ENCODE data around the gene RGS8. TPM values are rescaled to one million over a fixed set of nuclear protein-coding genes. Genes with fewer than 3 reads are reported as not detected.
"Not testable (repeated sequence)": the region's sequence is repeated elsewhere in the genome, so short reads cannot be mapped to it uniquely, and the experiment has no call there.

Gene RGS8
- total RNA-seq, 2 donors from 2014 or later: 0.05 to 0.18 TPM

DNA sequence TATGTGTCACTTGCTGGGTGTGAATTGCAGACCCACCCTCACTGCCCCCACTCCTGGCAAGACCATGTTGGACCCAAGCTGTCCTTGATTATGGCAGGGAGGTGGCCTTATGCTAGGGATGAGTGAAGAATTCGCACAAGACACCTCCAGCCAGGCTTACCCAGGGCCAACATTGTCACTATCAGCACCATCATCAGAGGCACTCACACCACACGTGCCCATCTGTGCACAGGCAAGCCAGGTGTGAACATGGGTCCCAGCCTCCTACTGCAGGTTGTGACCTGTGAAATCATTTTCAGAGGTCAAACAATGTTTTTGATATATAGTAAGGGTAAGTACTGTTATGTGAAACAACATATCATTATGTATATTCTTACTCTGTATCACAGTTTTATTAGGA is 20.3 kb upstream of the RGS8 start:
- intact Hi-C loops (cut with DNase I): no loop called here
- no peak for DNase-seq
- no peak for ATAC-seq

DNA sequence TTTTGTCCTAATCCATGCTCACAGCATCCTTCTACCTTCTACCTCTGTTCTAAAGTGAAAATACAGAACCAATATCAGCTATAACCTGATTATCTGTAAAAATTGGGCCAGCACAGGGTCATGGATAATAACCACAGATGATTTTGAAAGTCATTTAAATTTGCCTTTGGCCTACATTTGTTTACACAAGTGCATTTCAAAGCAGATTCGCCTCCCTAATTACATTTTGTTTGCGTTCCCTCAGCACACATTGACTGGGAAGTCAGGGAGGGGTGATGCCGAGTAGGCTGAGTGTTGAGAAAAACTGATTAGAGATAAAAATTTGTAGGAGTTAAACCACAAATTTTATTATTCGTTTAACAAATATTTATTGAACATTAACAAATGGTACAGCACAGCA is 19.2 kb upstream of the RGS8 start:
- DNase-seq (no peak), ATAC-seq (no peak)
- intact Hi-C loops (cut with DNase I): no loop called here

DNA sequence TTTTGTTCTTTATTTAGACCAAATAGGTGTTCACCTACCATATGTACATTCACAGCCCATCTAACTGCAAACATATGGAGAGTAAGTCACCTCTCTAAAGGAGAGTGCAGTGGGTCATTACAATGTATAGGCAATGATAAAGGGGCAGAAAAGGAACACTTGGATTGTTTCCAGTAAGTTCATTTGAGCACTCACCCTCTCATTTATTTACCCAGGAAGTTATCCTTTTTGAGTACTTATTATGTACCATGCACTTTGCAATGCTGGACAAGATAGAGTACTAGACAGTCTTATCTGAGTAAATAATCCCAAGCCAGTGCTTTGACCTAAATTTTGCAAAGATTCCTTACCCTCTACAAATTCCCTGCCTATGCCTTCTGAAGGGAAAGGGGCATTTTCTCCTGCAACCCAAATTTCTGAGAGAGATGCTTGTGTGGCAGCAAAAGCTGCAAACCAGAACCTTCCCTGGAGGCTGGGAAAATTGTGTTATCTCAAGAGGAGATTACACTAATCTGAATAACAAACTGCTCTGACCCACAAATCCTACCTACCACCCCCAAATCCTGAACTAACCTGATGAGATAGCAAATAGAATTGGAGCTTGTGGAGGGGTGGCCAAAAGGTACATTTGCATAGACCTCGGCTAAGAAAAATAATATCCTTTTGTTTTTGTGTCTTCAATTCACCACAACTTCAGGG is 18.6 kb upstream of the RGS8 start:
- DNase-seq: no peak

DNA sequence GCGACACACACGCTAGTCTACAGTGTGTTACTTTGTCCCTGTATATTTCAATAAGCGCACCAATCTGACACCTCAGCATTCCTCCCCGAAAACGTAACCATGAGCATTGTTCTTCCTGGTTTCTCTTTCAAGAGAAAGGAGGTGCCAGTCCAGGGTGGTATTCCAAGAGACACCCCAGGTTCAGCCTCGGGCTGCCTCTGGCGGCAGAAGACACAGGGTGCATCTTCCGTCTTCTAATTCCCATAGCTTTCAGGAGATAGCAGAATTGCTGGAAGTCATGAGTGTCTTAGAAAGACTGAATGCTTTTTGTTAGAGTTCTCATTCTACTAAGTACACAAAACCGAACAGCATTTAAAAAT is 15.9 kb upstream of the RGS8 start:
- intact Hi-C loops (cut with DNase I): no loop called here
- DNase-seq (no peak), ATAC-seq (no peak)

More for the DNA sequence above, 18.6 kb upstream of the RGS8 start:
- ATAC-seq: no peak
- intact Hi-C loops (cut with DNase I): no loop called here

DNA sequence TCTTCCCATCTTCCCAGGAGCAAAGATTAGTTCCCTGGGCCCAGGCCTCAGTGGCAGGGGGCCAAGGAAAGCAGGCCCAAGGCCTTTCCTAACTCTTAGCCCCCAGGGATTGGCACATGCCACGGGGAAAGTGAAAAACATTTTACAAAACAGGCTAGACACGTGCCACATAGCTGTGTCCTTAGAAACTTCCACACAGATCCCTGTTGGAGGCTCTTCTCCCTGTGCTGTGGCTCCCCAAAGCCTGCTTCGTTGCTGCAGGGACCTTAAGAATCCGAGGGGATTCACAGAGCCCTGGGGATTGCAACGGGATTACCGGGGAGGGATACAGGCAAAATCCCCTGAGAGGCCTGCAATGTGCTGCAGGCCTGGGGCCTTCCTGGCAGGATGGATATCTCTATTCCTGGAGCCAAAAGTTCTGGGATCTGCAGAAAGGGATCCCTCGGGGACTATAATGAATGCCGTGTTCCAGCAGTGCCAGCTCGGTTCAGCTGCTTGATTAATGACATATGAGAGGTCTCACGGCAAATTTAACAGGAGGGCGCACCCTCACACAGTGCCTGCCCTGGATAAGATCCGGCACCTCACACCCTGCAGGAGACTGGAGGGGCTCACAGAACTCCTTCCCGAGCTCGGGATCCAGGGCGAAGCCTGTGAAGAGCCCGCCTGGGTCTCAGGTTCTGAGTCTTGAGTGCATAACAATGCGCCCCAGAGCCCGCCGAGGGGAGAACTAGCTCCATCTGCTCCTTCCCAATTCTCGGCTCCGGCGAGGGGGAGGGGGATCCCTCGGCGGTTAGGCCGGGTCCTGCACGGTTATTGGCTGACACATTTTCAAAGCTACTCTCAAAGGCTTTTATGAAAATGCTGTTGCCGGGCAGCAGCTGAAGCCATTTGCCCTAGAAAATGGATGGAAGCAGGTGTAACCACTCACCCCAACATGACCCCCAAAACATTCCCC is 15.3 kb upstream of the RGS8 start:
- intact Hi-C loops (cut with DNase I): no loop called here
- ATAC-seq: peak; percentile 49 to 84
- DNase-seq: peak; percentile 34

DNA sequence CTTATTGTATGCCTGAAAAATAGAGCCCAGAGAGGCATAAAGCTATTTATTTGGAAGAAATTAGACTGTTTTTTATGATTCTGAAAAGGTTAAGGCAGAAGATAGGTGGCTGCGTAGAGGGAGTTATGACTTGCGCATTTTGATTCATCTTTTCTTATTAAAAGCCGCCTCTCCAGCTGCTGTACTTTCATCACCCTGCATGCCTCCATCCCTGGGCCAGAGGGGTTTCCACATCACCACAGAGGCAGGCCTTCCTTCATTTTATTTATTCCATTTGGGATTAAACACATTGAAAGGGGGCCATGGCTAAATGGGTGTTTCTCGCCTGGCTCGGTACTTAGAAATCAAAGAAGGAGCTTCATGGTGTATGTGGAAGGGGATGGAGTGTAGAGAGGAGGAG is 14.6 kb upstream of the RGS8 start:
- DNase-seq (no peak), ATAC-seq (peak in 1 of 2 donors; percentile 32)
- intact Hi-C loops (cut with DNase I): no loop called here

DNA sequence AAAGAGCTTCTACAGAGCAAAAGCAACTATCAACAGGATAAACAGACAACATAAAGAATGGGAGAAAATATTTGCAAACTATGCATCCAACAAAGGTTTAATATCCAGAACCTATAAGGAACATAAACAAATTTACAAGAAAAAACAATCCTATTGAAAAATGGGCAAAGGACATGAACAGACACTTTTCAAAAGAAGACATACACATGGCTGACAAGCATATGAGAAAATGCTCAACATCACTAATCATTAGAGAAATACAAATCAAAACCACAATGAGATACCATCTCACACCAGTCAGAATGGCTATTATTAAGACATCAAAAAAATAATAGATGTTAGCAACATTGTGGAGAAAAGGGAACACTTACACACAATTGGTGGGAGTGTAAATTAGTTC is 8.8 kb upstream of the RGS8 start:
- intact Hi-C loops (cut with DNase I); DNase-seq; ATAC-seq: not testable (repeated sequence)

DNA sequence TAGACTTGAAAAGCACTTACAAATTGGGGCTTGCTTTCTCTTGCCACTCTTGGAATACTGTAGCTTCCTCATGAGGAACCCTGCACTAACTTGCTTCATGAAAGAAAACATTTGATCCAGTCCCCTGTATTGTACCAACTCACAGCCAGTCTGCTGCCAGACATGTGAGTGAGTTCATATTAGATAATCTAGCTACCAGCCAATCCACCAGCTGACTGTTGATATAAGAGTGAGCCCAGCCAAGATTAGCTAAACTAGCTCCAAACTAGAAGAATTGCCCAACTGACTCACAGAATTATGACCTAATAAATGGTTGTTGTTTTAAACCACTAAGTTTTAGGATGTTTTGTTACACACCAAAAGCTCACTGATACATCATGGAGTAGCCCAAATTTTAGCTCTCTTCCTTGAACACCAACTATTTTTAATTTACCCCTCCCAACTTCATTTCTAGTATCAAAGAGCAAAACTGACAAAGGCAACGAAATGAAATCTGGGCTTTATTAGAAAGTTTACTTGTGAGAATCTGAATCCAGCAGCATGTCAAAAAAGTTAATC is 6.6 kb upstream of the RGS8 start:
- intact Hi-C loops (cut with DNase I): no loop called here
- ATAC-seq (no peak), DNase-seq (no peak)

DNA sequence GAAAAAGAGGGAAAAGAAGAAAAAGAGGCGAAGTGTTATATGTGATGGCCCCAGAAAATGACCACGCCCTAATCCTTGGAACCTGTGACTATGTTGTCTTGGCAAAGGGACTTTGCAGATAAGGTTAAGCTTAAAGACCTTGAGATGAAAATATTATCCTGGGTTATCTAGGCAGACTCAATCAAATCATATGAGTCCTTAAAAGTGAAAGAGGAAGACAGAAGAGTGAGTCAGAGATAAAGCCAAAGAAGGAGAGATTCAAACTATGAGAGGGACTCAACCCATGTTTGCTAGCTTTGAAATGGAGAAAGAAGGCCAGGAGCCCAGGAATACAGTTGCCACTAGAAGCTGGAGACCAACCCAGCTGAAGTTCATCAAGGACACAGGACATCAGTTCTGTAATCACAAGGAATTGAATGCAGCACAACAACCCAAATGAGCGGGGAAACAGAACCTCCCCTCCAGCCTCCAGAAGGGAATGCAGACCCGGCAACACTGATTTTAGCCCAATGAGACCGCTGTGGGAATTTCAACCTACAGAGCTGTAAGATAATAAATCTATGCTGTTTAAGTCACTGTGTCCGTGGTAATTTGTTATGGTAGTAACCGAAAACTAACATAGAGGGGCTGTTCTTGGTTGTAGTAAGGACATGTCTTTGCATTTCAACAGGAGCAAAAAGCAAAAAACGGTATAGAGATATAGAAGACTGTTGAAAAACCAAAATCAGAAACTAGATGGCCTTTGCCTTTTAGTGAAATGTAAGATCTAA is 4.2 kb upstream of the RGS8 start:
- intact Hi-C loops (cut with DNase I): loop anchor here in 1 of 2 donors (10.0 kb wide), 1 partner anchor 76 kb away; no protein-coding TSS in a partner anchor
- DNase-seq (no peak), ATAC-seq (peak in 1 of 2 donors; percentile 67)

DNA sequence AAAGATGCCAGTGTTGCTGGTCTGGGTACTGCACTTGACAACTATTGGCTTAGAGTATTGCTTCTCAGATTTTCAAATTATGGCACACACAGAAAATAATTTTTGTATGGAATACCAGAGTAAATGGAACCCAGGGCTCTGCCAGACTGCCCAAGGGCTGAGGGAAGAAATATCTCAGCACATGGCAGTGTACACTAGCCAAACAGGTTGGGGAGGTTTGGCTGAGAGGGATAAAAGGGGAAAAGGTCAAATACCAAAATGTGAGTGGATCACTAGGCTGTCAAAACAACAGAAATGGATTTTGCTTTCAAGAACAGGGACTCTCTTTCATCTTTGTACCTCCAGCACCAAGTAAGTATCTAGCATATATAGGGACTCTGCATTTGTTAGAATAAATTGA is 3.0 kb upstream of the RGS8 start:
- intact Hi-C loops (cut with DNase I): loop anchor here in 1 of 2 donors (10.0 kb wide), 1 partner anchor 77 kb away; no protein-coding TSS in a partner anchor
- ATAC-seq: peak in 1 of 2 donors; percentile 28
- DNase-seq: no peak

DNA sequence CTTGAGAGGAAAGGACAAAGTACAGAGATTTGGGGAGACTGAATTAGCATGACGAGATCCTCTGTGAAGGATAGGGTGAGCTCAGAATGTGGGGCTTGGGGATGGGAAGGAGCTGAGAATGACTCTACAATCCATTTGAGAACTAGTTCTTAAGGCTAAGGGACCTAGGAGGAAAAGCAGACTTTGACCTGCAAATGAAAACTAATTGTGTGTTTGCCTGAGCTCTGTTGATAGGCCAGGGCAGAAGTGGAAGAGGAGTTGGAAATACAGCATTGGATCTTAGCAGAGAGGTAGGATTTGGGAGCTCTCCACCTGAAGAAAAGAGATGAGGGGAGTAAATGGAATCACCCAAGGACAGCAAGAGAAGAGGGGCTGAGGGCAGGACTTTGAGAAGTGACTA is 2.1 kb upstream of the RGS8 start:
- intact Hi-C loops (cut with DNase I): loop anchor here in 1 of 2 donors (10.0 kb wide), 1 partner anchor 78 kb away; no protein-coding TSS in a partner anchor
- ATAC-seq (no peak), DNase-seq (no peak)

DNA sequence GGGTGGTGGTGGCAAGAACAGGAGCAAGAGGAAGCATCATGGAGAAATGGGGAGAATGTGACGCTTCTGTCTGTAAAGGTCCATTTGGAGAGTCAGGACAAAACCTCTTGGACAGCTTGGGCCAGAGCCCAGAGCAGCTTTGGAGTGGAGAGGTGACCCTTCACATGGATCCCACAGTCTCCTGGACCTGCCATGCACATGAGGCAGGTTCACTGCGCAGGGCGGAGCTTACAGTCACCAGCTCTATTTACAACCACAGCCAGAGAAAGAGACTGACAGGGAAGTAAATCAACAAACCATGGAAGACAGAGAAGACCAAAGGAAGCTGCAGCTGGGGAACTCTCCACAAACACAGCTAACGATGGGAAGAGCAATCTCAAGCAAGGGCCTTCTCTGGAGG is 828 bp upstream of the RGS8 start:
- no peak for ATAC-seq
- no peak for DNase-seq
- intact Hi-C loops (cut with DNase I): loop anchor here in 1 of 2 donors (10.0 kb wide), 1 partner anchor 80 kb away; no protein-coding TSS in a partner anchor

DNA sequence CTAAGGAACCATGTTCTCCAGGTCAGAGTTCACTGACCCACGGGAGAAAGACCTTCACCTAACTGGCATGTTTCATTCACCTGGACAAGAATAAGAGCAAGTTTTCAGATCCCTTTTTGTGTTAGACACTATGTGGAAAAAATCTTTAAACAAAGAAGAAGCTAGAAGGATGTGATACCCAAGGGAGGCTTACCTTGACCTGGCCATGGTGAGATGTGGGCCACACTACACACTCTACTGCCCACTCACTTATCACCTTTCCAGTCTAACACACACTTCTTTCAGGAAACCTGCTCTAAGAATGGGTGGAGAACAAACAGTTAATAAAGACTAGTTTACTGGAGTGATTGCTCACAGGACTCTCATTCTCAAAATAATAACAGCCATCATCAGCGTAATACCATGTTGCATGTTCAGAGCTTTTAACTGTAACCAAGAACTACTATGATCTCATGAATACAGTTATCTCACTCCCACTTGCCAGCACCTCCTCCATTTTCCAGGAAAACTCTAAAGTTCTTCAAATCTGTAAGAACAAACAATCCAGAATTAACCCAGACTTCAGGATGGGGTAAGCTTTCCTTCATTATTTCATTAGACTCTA is 1.4 kb downstream of the RGS8 start:
- intact Hi-C loops (cut with DNase I): loop anchor here in 1 of 2 donors (10.0 kb wide), 1 partner anchor 82 kb away; no protein-coding TSS in a partner anchor
- no peak for DNase-seq
- ATAC-seq: peak in 1 of 2 donors; percentile 65

DNA sequence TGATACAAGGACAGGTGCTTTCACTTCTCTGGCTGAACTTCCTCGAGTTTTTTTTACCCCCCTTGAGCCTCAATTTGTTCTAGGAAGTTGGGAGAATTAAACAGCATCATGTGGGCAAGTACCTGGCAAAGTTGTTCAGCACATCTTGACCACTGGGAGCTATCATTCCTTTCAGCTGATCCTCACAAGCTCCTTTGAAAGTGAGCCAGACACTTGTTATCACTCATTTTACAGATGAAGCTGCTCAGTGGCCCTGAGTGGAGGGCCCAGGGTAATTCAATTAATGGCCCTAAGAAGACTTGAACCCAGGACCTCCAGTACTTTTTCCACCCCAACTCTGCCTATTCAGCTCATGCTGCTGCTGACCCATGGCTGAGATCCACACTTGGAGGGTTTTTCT is 2.0 kb downstream of the RGS8 start:
- peak in 1 of 2 donors; percentile 59 for ATAC-seq
- DNase-seq: no peak
- intact Hi-C loops (cut with DNase I): loop anchor here in 1 of 2 donors (10.0 kb wide), 1 partner anchor 82 kb away; no protein-coding TSS in a partner anchor

DNA sequence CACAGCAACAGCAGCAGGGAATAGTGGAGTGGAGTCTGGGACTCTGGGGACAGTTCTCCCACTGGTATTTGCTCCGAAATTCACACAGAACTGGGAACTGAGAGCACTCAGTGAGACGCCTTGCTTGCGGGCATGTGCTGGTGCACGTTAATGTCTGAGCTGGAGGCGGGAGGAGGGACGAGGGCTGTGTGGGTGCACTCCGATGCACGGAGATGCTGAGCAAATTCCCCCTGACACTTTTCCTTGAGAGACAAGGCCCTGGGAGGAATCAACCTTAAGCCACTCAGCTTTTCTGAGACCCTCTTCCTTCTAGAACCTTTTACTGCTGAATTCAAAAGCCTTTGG is 2.8 kb downstream of the RGS8 start:
- intact Hi-C loops (cut with DNase I): loop anchor here in 1 of 2 donors (10.0 kb wide), 1 partner anchor 83 kb away; no protein-coding TSS in a partner anchor
- no peak for DNase-seq
- no peak for ATAC-seq

DNA sequence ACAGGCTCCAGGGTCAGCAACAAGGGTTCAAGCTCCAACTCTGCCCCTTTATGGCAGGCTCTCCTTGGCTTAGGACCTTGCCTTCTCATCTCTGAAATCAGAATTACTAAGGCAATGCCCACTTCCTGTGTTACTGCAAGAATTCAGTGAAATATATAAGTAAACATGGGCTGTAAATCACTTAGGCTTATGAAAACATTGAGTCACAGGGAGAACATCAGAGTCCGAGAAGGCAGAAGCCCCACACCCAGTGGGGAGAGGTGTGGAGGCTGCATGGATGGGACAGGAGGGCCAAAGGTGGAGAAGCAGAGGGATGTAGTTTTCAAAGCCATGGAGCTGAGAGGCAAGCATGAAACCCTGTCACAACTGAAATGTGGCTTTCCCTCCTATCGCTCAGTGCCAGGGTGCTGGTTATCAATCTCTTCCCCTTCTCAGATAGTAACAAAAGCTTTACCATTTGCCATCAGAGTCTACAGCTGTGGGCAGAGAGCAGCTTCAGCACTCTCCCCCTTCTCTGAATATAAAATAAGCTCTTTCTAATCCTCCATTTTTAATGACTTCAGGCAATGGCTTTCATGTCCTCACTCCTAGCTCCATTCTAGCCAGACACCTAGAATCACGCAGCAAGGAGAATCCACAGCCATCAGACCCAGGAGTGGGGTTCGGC is 3.4 kb downstream of the RGS8 start:
- ATAC-seq (no peak), DNase-seq (no peak)
- intact Hi-C loops (cut with DNase I): loop anchor here in 1 of 2 donors (10.0 kb wide), 1 partner anchor 84 kb away; no protein-coding TSS in a partner anchor

DNA sequence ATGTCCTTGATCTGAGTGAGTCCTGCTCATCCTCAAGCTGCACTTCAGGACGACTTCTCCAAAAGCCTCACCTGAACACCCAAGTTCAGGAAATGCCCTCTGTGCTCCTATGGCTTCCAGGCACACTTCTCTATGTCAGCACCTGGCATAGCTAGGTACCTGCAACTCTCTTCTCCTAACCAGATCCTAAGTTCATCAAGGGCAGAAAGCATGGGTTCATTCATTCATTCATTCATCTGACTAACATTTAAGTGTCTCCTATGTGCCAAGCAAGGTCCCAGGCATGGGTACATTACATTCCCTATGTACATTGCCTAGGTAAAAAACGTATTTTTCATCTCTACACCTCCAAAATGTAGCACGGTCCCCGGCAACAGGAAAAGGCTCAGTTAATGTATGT is 4.0 kb downstream of the RGS8 start:
- ATAC-seq (no peak), DNase-seq (no peak)
- intact Hi-C loops (cut with DNase I): loop anchor here in 1 of 2 donors (10.0 kb wide), 1 partner anchor 84 kb away; no protein-coding TSS in a partner anchor

DNA sequence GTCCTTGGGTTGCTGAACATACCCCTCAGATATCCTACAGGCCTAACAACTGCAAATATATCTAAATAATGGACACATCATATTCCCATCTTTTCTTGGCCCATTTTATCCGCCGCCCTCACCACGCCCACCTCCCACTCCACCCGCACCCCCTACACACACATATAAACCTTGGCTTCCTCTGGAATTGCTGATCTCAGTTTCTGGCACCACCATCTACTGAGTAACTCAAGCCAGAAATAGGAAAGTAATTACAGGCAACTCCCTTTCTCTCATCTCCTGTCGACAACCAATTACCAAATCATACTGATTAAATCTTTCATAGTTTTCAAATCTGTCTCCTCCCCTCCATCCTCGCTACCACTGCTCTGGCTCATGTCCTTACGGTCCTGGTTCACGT is 4.7 kb downstream of the RGS8 start:
- DNase-seq (no peak), ATAC-seq (peak; percentile 27 to 71)
- intact Hi-C loops (cut with DNase I): loop anchor here in 1 of 2 donors (10.0 kb wide), 1 partner anchor 85 kb away; no protein-coding TSS in a partner anchor

Measured in left cardiac atrium (tissue), 4 donors.